DMS114 treated with DMSO at 0.1 percent for 48 hours (cell line): ENCODE data around the gene SEMA3E.

Source experiments
- DNase-seq: peaks from one replicate; lab custom pipeline; 2025; ENCODE audit not compliant: unreplicated experiment; lab: John Stamatoyannopoulos, UW

SEMA3E gene

GRCh38 chr7:83643012-83643411 lies 5.9 kb downstream of the SEMA3E start:
- no peak for DNase-seq

GRCh38 chr7:83640731-83641537 lies 8.0 kb downstream of the SEMA3E start:
- no peak for DNase-seq

DNA sequence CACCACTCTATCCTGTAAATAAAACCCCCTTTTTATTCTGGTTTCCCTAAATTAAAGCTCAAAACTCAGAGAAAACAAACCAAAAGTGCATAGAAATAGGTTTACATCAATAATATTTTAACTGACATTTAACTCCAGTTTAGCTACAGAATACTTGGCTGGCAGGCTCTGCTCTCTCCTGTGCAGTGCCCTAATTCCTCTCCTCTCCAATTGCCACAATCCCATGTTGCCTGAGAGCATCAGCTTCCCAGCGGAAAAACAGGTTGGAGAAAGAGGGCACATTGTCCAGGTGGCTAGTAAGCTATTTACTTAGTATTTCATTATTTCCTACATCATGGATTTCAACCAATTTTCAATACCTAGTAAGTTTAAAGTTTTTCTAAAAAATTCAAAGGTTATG lies 8.7 kb downstream of the SEMA3E start:
- no peak for DNase-seq

GRCh38 chr7:83633516-83633915 lies 15.4 kb downstream of the SEMA3E start:
- DNase-seq = no peak

GRCh38 chr7:83629117-83629880 lies 19.6 kb downstream of the SEMA3E start:
- DNase-seq = no peak

DNA sequence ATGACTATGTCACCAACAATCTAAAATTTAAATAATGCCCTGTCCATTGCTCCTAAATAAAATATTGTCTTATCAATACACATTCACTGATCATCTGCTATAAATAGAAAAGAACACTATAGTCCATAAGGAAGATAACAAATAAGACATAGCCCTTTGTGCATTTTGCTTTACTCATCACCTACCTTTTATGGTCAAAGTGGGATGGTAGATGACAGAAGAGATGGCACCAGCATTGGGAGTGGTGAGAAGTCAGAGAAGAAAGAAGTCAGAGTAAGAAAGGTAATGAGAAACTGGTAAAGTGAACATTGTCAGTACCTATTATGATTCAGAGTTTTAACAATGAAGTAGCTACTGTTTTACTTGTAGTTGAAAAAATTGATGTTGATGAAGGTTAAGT lies 31.1 kb downstream of the SEMA3E start:
- no peak for DNase-seq

DNA sequence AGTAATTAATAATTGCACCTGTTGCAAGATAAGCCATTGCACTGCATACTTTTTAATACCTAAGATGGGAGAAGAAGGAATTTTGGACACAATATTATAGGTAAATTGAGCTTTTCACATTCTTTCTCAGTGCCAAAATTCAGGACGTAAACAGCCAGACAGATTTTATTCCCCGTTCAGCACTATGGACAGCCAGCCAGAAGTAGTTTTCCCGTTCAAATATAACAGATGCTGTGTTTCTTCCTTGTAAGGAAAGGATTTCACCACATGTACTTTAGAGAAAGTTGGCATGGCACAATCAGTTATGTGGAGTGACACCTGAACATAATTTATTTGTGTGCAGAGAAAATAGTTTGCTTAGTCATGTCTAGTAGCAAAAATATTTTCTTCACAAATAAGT lies 34.8 kb downstream of the SEMA3E start:
- DNase-seq = no peak

- DNase-seq = no peak
Observed at GRCh38 chr7:83613232-83613631, 35.7 kb downstream of the SEMA3E start.

- no peak for DNase-seq
Observed at GRCh38 chr7:83611776-83612175, 37.2 kb downstream of the SEMA3E start.

GRCh38 chr7:83610649-83611304 lies 38.2 kb downstream of the SEMA3E start:
- no peak for DNase-seq

DNA sequence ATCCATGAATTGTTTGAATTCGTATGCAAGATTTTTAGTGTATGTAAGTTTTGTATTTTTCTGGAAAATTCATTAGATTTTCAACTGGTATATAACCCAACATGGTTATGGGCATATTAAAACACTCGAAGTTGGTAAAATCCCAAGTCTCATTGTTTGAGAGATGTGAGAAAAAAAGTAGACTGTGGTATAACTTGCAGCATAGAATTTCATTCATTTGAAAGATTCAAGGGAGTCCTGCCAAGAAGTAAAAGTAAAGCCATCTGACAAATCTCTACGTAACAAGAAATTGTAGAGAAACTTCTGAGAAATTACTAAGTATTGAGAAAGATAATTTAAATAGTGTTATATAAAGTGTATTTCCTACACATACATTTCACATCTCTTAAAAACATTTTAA lies 40.2 kb downstream of the SEMA3E start:
- DNase-seq = no peak

DNA sequence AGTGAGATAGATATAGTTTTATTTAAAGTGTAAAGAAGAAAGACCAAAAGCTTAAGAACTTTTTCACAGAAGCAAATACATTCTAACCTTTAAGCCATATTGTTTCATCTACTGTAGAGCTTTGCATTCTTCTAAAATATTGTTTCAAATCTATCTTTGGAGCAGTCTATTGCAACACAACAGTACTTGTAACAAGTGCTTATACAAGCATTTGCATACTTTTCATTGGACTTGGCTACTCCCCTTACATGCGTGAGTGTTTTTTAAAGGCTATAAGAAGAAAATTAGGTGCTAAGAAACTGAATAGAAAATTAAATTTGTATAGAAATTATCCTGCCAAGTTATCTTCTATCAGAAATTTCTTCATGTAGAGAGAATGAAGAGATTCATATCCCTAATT lies 45.3 kb downstream of the SEMA3E start:
- no peak for DNase-seq

DNA sequence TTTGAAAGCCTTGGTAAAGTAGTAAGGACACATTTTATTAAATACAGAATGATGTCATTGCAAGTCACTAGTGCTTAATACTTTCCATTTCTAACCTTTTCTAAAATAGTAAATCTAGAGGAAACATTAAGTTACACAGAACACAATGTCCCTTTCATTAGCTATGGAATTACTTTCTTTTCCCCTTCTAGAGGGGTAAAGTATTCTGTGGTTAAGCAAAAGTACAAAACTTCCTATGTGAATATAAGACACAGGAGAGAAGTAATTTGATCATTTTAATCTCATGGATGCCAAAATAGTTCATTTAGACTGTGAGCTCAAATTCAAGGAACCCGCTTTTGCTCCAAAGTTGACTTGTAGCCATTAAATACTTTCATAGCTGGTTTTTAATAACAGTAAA lies 49.8 kb downstream of the SEMA3E start:
- no peak for DNase-seq

GRCh38 chr7:83593921-83594475 lies 54.9 kb downstream of the SEMA3E start:
- DNase-seq = no peak

DNA sequence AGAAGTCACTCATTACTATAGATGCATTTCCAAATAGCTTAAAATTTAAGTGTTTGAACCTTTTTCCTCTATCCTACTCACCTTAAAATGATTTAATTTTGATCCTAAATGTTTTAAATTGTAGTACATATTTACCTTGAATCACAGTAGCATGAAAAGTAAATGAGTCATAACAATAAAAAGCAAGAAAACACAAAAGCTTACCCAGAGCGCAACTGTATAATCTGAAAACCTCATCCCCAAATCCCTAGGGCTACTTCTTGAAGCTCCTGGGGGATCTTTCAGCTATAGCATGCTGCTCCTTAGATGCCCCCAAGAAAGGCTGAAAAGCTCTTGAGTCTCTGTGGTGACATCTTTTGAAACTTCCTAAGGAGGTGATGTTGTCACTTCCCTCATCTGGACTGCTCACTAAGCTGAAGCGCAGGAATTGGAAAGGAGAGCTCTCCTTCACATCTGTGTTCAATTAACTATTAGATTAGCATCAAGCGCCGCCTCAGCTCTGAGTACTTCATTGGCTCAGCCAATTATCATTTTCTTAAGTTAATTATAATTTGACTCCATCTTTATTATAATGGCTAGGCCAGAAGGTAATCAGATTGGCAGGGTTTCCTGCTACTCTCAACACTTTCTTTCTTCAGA lies 60.2 kb downstream of the SEMA3E start:
- DNase-seq = no peak

DNA sequence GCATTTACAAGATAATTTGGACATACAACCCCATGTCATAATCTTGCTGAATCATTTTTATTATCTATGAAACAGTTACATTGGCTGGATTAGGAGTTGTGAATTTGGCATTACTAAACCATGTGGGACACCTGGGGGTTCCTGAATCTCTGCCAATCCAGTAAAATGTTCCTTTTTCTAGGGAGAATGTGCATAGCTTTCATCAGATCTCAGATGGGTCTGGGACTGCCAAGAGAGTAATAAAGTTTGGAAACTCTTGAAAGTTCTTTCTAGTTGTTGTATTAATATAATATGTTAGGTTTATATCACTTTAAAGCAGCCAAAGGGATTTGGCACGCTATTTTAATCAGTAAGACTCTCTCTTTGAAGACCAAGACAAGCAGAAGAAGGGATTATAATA lies 62.7 kb downstream of the SEMA3E start:
- no peak for DNase-seq

DNA sequence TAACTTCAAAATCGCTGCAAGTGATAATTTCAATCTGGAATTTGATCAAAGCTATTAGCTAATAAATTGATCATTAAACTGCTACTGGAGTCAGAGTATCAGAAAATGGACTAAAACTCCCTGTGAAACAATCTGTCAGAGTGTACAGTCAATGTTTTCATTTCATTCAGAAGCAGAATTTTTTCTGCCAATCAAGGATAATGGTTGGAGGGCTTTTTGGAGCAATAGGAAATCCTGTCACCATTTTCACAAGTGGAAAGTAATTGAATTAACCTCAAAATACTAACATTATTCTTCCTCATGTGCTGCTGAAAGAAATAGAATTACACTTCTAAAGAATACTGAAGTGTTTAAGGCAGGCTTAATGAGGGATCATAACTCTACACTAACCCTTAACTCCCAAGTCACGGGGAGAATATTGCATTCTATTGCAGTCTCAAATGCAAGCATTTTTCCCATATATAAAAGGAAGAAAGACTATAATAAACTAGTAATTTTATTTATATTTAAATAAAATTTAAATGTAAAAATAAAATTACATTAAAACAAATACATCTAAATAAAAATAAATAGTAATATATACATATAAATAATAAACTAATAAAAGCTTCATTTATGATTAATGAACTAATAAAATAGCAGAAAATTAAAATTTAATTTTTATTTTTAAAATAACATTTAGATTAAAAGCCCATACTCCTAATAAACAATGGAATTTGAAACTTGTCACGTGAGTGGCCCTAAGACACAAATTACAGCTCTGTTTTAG lies 67.1 kb downstream of the SEMA3E start:
- no peak for DNase-seq

- no peak for DNase-seq
Observed at GRCh38 chr7:83579740-83580139, 69.2 kb downstream of the SEMA3E start.

DNA sequence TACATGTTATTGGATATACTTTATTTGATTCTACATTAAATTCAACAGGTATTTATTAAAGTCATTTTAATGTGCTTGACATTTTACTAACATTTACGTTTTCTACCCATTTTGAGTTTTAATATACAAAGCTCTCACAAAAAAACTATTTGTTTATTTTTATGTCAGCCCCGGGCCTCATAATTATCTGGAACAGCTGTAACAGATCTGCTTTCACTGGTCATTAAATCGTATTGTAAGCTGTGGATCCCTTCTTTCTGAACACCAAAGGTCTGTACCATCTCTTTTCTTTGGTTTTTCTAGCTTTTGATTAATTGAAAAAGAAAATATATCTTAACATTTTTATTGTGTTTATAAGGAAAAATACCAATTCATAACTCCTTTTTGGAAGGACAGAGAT lies 73.5 kb downstream of the SEMA3E start:
- no peak for DNase-seq

- DNase-seq = no peak
Observed at GRCh38 chr7:83574616-83575015, 74.3 kb downstream of the SEMA3E start.
